ENCODE measurements around the gene PDXP. TPM values are rescaled to one million over a fixed set of nuclear protein-coding genes. Genes with fewer than 3 reads are reported as not detected.

PDXP gene
- total and polyA plus RNA-seq, 2 of the 4 experiments (the other 2 are of a cell fraction) = 5.4 to 24.1 TPM

GRCh38 chr22:37640591-37641560 is 17.6 kb upstream of the PDXP start:
- Histone ChIP-seq H4K20me1 (ENCODE audit: insufficient read depth, low read length) (peaks cover 9% of the 10 kb centered on the region), H3K56ac (ENCODE audit: extremely low read depth, insufficient read depth, low read length) (no peak overlapping the region), H3K4ac (ENCODE audit: low read depth, low read length) (peak overlapping the region; percentile 79), H3K18ac (ENCODE audit: low read depth, low read length) (peak overlapping the region; percentile 4; the same call in 1 of the 2 replicates), H2BK120ac (ENCODE audit: low read depth, low read length) (0 out of 2 replicates have a peak overlapping the region, but pooled peaks have one; percentile 38), H2BK20ac (ENCODE audit: low read depth, low read length) (no peak overlapping the region), H4K5ac (ENCODE audit: low read depth, low read length) (peak overlapping the region; percentile 45; the same call in 1 of the 2 replicates), H3K27me3 (ENCODE audit: control insufficient read depth, insufficient read depth, low read length) (no peaks in the 10 kb centered on the region), H3K79me1 (ENCODE audit: low read depth in 1 of 2, low read length in 2 of 2) (peaks cover 0 to 69% of the 10 kb centered on the region in 2 experiments; a peak in 3 of 4 replicates), H2BK5ac (ENCODE audit: low read depth, low read length, poor library complexity, severe bottlenecking) (peak overlapping the region; percentile 28), H2AK5ac (ENCODE audit: low read depth, low read length) (peak overlapping the region; percentile 42), H4K8ac (ENCODE audit: low read depth in 2 of 2, low read length in 2 of 2) (peak overlapping the region in 1 of 2 experiments; percentile 40; a peak in 2 of 4 replicates), H4K91ac (ENCODE audit: insufficient read depth, low read depth, low read length) (peak overlapping the region; percentile 63), H3K4me1 (ENCODE audit: control insufficient read depth, insufficient read depth, low read length) (peaks cover 25% of the 10 kb centered on the region), H3K9ac (ENCODE audit: low read depth, low read length) (peak overlapping the region; percentile 87), H3K23ac (ENCODE audit: low read depth, low read length) (peak overlapping the region; percentile 95; the same call in 1 of the 2 replicates), H3K27ac (ENCODE audit: insufficient read depth, low read length) (peak overlapping the region; percentile 14), H3K36me3 (ENCODE audit: control insufficient read depth, insufficient read depth, low read length) (peaks cover 25% of the 10 kb centered on the region), H2AFZ (replicated peaks; ENCODE audit: low read length, poor library complexity) (peak overlapping the region; percentile 60), H3K9me1 (ENCODE audit: insufficient read depth, low read length) (no peaks in the 10 kb centered on the region), H2AK9ac (replicated peaks; ENCODE audit: low read depth, low read length, poor library complexity) (peak overlapping the region; percentile 74), H3K14ac (replicated peaks; ENCODE audit: low read depth, low read length) (peak overlapping the region; percentile 83), H2BK15ac (ENCODE audit: low read depth, low read length) (peak overlapping the region; percentile 4; the same call in 1 of the 3 replicates), H3K9me3 (ENCODE audit: control insufficient read depth, insufficient read depth, low read length) (no peaks in the 10 kb centered on the region), H3K4me2 (ENCODE audit: low read depth, low read length) (peak overlapping the region; percentile 99), H3K4me3 (ENCODE audit: insufficient read depth, low read depth, low read length) (peak overlapping the region; percentile 95)
- dilution Hi-C loops (cut with HindIII; ENCODE audit: low sequenced_read_pairs, unreplicated experiment) = no loop called here
- ChIA-PET POLR2A (ENCODE audit: unreplicated experiment) (interaction anchor here (1.4 kb wide), 1 partner anchor 40 kb away, joined by 15 read pairs; no protein-coding TSS in a partner anchor), CTCF (no interaction called here)
- in situ Hi-C loops (cut with MboI; ENCODE audit: low sequenced_read_pairs) = loop anchor here (5.0 kb wide), 1 partner anchor 151 kb away; no protein-coding TSS in a partner anchor
- WGBS, 2 experiments (ENCODE audit: extremely low coverage in 2 of 2, insufficient read length in 1 of 2) = no CpG with 5 or more reads among the region's 24 CpGs
- DNase-seq (no peak), ATAC-seq (ENCODE audit: low read depth) (no peak)
- BruUV-seq (replicated peaks) = no TSS peak
- TF ChIP-seq FOS (IDR thresholded peaks at IDR 0.05; ENCODE audit: low read depth, low read length) (no peak), MAZ (IDR thresholded peaks at IDR 0.05; ENCODE audit: borderline replicate concordance, low read depth, low read length) (no peak), CEBPB (IDR thresholded peaks at IDR 0.05; ENCODE audit: low read depth, low read length) (peak; percentile 39; the same call in 1 of the 2 replicates), BHLHE40 (IDR thresholded peaks at IDR 0.05; ENCODE audit: low read depth, low read length) (no peak)
- intact Hi-C loops (cut with micrococcal nuclease) = loop anchor here (5.0 kb wide), 1 partner anchor 96 kb away; no protein-coding TSS in a partner anchor
